PC-3 (cell line): Measurements from ENCODE around the gene TEAD1. TPM values are rescaled to one million over a fixed set of nuclear protein-coding genes. Genes with fewer than 3 reads are reported as not detected.
A peak's percentile ranks its signal among the peaks of the same experiment; 100 is the strongest.

ENCODE experiments used
- ATAC-seq: fragments of 200-7000 bp; cut with Tn5 transposase; 2 replicates; pipeline ENCODE4 v1.9.1; 2020; ENCODE audit warnings: mild to moderate bottlenecking, moderate library complexity
- BruUV-seq: library from RNA; stranded (reverse); fragments of 400-500 nt; replicated peaks from 2 replicates; lab custom pipeline; 2021; lab: Mats Ljungman, UMichigan
- CTCF ChIA-PET: fragments of 300-600 bp; sonication (Branson Sonifier 250); formaldehyde crosslinking; loops from one replicate; lab custom pipeline; 2022; ENCODE audit warnings: antibody characterized with exemption; lab: Charles Lee
- POLR2A ChIA-PET: fragments of 300-600 bp; sonication (Branson Sonifier 250); formaldehyde crosslinking; loops from one replicate; lab custom pipeline; 2022; ENCODE audit warnings: antibody characterized with exemption; ENCODE audit not compliant: unreplicated experiment; lab: Charles Lee
- DNase-seq: peaks from one replicate; pipeline ENCODE4 v3.0.0-alpha.2; 2015
- H2AFZ ChIP-seq: fragments of 300-600 bp; sonication (generic); 2 replicates; pipeline ENCODE4 v1.6.0; 2016; ENCODE audit warnings: antibody characterized with exemption, low read length
- H3F3A ChIP-seq: fragments of 300-600 bp; sonication (generic); one replicate; pipeline ENCODE4 v1.6.0; 2017; ENCODE audit warnings: antibody characterized with exemption, low read length, control low read depth, mild to moderate bottlenecking; ENCODE audit not compliant: unreplicated experiment
- H3K27ac ChIP-seq: fragments of 300-600 bp; sonication (generic); 2 replicates; pipeline ENCODE4 v1.5.1; 2016; ENCODE audit warnings: mild to moderate bottlenecking, low read length
- H3K27me3 ChIP-seq: fragments of 300-600 bp; sonication (generic); 2 replicates; pipeline ENCODE4 v1.6.1; 2016; ENCODE audit warnings: low read length, mixed read lengths
- H3K36me3 ChIP-seq: fragments of 300-600 bp; sonication (generic); 2 replicates; pipeline ENCODE4 v1.6.1; 2016; ENCODE audit warnings: low read depth, mixed run types, low read length, mixed read lengths
- H3K4me1 ChIP-seq: fragments of 300-600 bp; sonication (generic); 2 replicates; pipeline ENCODE4 v1.5.1; 2016; ENCODE audit warnings: low read length; ENCODE audit not compliant: insufficient read depth
- H3K4me2 ChIP-seq: fragments of 300-600 bp; sonication (generic); 2 replicates; pipeline ENCODE4 v1.6.0; 2016; ENCODE audit warnings: low read length
- H3K4me3 ChIP-seq: fragments of 300-600 bp; sonication (generic); 2 replicates; pipeline ENCODE4 v1.5.1; 2016; ENCODE audit warnings: mild to moderate bottlenecking, low read length, mixed read lengths
- H3K79me2 ChIP-seq: fragments of 300-600 bp; sonication (generic); 2 replicates; pipeline ENCODE4 v1.6.1; 2017; ENCODE audit warnings: low read length, mixed read lengths
- H3K9ac ChIP-seq: fragments of 300-600 bp; sonication (generic); 2 replicates; pipeline ENCODE4 v1.6.0; 2016; ENCODE audit warnings: mild to moderate bottlenecking, low read length
- H3K9me2 ChIP-seq: fragments of 300-600 bp; sonication (generic); replicated peaks from 2 replicates; pipeline ENCODE4 v1.6.1; 2016; ENCODE audit warnings: mixed run types, low read length, mixed read lengths
- H3K9me3 ChIP-seq: fragments of 300-600 bp; sonication (generic); 2 replicates; pipeline ENCODE4 v1.6.1; 2016; ENCODE audit warnings: low read length, mixed read lengths
- H4K20me1 ChIP-seq: fragments of 300-600 bp; sonication (generic); 2 replicates; pipeline ENCODE4 v1.6.1; 2016; ENCODE audit warnings: low read length, mixed read lengths
- CTCF ChIP-seq: fragments of 300-600 bp; sonication (generic); conservative IDR thresholded peaks from 2 replicates; pipeline ENCODE4 v1.5.1; 2017; ENCODE audit warnings: antibody characterized with exemption, low read depth, mild to moderate bottlenecking, low read length
- EZH2 ChIP-seq: fragments of 300-600 bp; sonication (generic); IDR thresholded peaks from one replicate; pipeline ENCODE4 v1.6.1; 2017; ENCODE audit warnings: antibody characterized with exemption, mild to moderate bottlenecking, low read length; ENCODE audit not compliant: unreplicated experiment
- EZH2phosphoT487 ChIP-seq: fragments of 300-600 bp; sonication (generic); IDR thresholded peaks from 2 replicates; pipeline ENCODE4 v1.6.1; 2018; ENCODE audit warnings: mild to moderate bottlenecking, antibody characterized with exemption, low read length, borderline replicate concordance
- intact Hi-C: fragments of 100-400 bp; cut with micrococcal nuclease; formaldehyde crosslinking; loops from 2 replicates; pipeline ENCODE4 v1.9.0; 2023
- total RNA-seq: library from RNA; depleted of rRNA; stranded (reverse); fragments of >200 nt; gene quantifications from 2 replicates; pipeline ENCODE4 v1.2.3, GENCODE V29; 2014

The TEAD1 gene
- total RNA-seq, 1 experiment from 2014 or later = 70.2 TPM

GRCh38 chr11:12827369-12827768 lies 153.1 kb downstream of the TEAD1 start:
- intact Hi-C loops = no loop called here
- peak overlapping the region; percentile 74 for H3K4me3 ChIP-seq
- peak overlapping the region; percentile 42; the same call in 1 of the 2 replicates for H3K9ac ChIP-seq
- peak overlapping the region; percentile 85 for H3K4me2 ChIP-seq
- H3K79me2 ChIP-seq = peaks cover 72% of the 10 kb centered on the region
- peak; percentile 14; the same call in 1 of the 2 replicates for ATAC-seq
- H4K20me1 ChIP-seq = no peaks in the 10 kb centered on the region
- no TSS peak for BruUV-seq
- no peak overlapping the region for H2AFZ ChIP-seq
- no peaks in the 10 kb centered on the region for H3K27me3 ChIP-seq
- H3K9me2 ChIP-seq = no peaks in the 10 kb centered on the region
- no peak for DNase-seq
- ChIA-PET CTCF (interaction anchor here (0.7 to 1.7 kb wide), 2 partner anchors 61 to 227 kb away, joined by 3 to 5 read pairs; no protein-coding TSS in a partner anchor), POLR2A (interaction anchor here (0.6 kb wide), 1 partner anchor 1165 kb away, joined by 3 read pairs; no protein-coding TSS in a partner anchor)
- TF ChIP-seq EZH2 (no peak), EZH2phosphoT487 (no peak), CTCF (no peak)
- H3K9me3 ChIP-seq = peaks cover 9% of the 10 kb centered on the region; the same call in 1 of the 2 replicates
- H3F3A ChIP-seq = no peaks in the 10 kb centered on the region
- peaks cover 32% of the 10 kb centered on the region for H3K4me1 ChIP-seq
- peaks cover 17% of the 10 kb centered on the region; the same call in 1 of the 2 replicates for H3K36me3 ChIP-seq
- H3K27ac ChIP-seq = peak overlapping the region; percentile 68

GRCh38 chr11:12827929-12828812 lies 153.9 kb downstream of the TEAD1 start:
- Histone ChIP-seq H4K20me1 (no peaks in the 10 kb centered on the region), H3K4me2 (peak overlapping the region; percentile 85)

GRCh38 chr11:12829131-12829530 lies 154.9 kb downstream of the TEAD1 start:
- Histone ChIP-seq H3K27ac (peak overlapping the region; percentile 68; the same call in 1 of the 2 replicates), H3K27me3 (no peaks in the 10 kb centered on the region), H3K79me2 (peaks cover 74% of the 10 kb centered on the region), H3K36me3 (peaks cover 14% of the 10 kb centered on the region; the same call in 1 of the 2 replicates), H3K4me2 (peak overlapping the region; percentile 85), H2AFZ (no peak overlapping the region), H3F3A (no peaks in the 10 kb centered on the region), H3K9ac (no peak overlapping the region), H3K9me2 (no peaks in the 10 kb centered on the region), H3K4me3 (peak overlapping the region; percentile 74; the same call in 1 of the 2 replicates), H4K20me1 (no peaks in the 10 kb centered on the region), H3K9me3 (peaks cover 9% of the 10 kb centered on the region; the same call in 1 of the 2 replicates), H3K4me1 (peaks cover 46% of the 10 kb centered on the region)
- POLR2A ChIA-PET = no interaction called here
- ATAC-seq = no peak
- CTCF ChIA-PET = no interaction called here
- BruUV-seq = no TSS peak
- no peak for DNase-seq
- TF ChIP-seq CTCF (no peak), EZH2 (no peak), EZH2phosphoT487 (no peak)
- intact Hi-C loops = no loop called here

More at GRCh38 chr11:12827929-12828812, 153.9 kb downstream of the TEAD1 start:
- ChIA-PET POLR2A (interaction anchor here (0.6 kb wide), 4 partner anchors 33 to 1166 kb away, joined by 3 to 11 read pairs (median 4); no protein-coding TSS in a partner anchor), CTCF (interaction anchor here (0.7 to 1.7 kb wide), 3 partner anchors 14 to 228 kb away, joined by 3 to 5 read pairs (median 5); no protein-coding TSS in a partner anchor)
- no TSS peak for BruUV-seq
- peak overlapping the region; percentile 42 for H3K9ac ChIP-seq
- peak overlapping the region; percentile 63 for H2AFZ ChIP-seq
- peak overlapping the region; percentile 68 for H3K27ac ChIP-seq
- H3K79me2 ChIP-seq = peaks cover 74% of the 10 kb centered on the region
- H3K27me3 ChIP-seq = no peaks in the 10 kb centered on the region
- ATAC-seq (peak; percentile 77), DNase-seq (peak; percentile 69)
- peaks cover 17% of the 10 kb centered on the region; the same call in 1 of the 2 replicates for H3K36me3 ChIP-seq
- peaks cover 37% of the 10 kb centered on the region for H3K4me1 ChIP-seq
- intact Hi-C loops = no loop called here
- peak overlapping the region; percentile 74 for H3K4me3 ChIP-seq
- no peaks in the 10 kb centered on the region for H3F3A ChIP-seq
- H3K9me3 ChIP-seq = peaks cover 9% of the 10 kb centered on the region; the same call in 1 of the 2 replicates
- TF ChIP-seq EZH2phosphoT487 = no peak
- TF ChIP-seq EZH2 = no peak
- H3K9me2 ChIP-seq = no peaks in the 10 kb centered on the region
